Nephron progenitor cell (in vitro differentiated cells): ENCODE data around the gene KLHL2.
"Not testable (repeated sequence)": the region's sequence is repeated elsewhere in the genome, so short reads cannot be mapped to it uniquely, and the experiment has no call there.

ENCODE experiments used
- DNase-seq: peaks from one replicate; pipeline ENCODE4 v3.0.0; 2021
- H3K27ac Mint-ChIP-seq: 2 replicates; pipeline ENCODE4 v1.8.0; 2021; ENCODE audit warnings: mild to moderate bottlenecking, moderate library complexity, mixed read lengths
- H3K27me3 Mint-ChIP-seq: 2 replicates; pipeline ENCODE4 v1.8.0; 2021; ENCODE audit warnings: mild to moderate bottlenecking, low read depth, mixed read lengths; ENCODE audit not compliant: poor library complexity
- H3K36me3 Mint-ChIP-seq: 2 replicates; pipeline ENCODE4 v1.8.0; 2021; ENCODE audit warnings: low read depth, mixed read lengths
- H3K4me1 Mint-ChIP-seq: 2 replicates; pipeline ENCODE4 v1.8.0; 2021; ENCODE audit warnings: mixed read lengths
- H3K4me3 Mint-ChIP-seq: 2 replicates; pipeline ENCODE4 v1.8.0; 2021; ENCODE audit warnings: mild to moderate bottlenecking, moderate library complexity, mixed read lengths
- H3K9me3 Mint-ChIP-seq: 2 replicates; pipeline ENCODE4 v1.8.0; 2021; ENCODE audit warnings: mild to moderate bottlenecking, moderate library complexity, mixed read lengths
- CTCF ChIP-seq: fragments of 200-600 bp; sonication (generic); IDR thresholded peaks from 2 replicates; pipeline ENCODE4 v1.5.0; 2021; ENCODE audit warnings: antibody characterized with exemption

Gene KLHL2

GRCh38 chr4:165244148-165244547 is 36.8 kb downstream of the KLHL2 start:
- not testable (repeated sequence) for H3K27ac Mint-ChIP-seq, H3K4me3 Mint-ChIP-seq, H3K4me1 Mint-ChIP-seq, H3K9me3 Mint-ChIP-seq, H3K27me3 Mint-ChIP-seq, DNase-seq
- H3K36me3 Mint-ChIP-seq = peaks cover 13% of the 10 kb centered on the region

GRCh38 chr4:165244587-165245186 is 37.3 kb downstream of the KLHL2 start:
- H3K9me3 Mint-ChIP-seq, H3K4me3 Mint-ChIP-seq, DNase-seq, H3K4me1 Mint-ChIP-seq, H3K36me3 Mint-ChIP-seq, H3K27ac Mint-ChIP-seq, H3K27me3 Mint-ChIP-seq: not testable (repeated sequence)

DNA sequence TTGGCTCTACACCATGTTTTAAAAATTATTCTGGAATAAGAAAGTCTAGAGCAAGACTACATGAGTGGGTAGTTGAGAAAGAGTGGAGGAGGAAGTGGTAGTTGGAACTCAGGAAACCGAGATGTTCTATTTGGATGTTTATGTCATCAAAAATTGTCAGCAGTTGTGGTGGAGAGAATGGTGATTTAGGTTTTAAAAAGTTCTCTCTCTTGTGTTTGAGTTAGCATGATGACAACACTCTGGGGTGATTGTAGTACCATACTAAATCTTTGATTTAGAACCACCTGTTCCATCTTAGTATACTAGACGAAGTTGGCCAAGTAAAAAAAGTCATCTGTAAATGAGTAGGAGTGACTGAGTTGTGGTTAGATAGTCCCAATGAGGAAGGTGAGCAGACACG is 40.7 kb downstream of the KLHL2 start:
- Mint-ChIP-seq H3K36me3 (peaks cover 7% of the 10 kb centered on the region), H3K27ac (no peak overlapping the region), H3K27me3 (no peaks in the 10 kb centered on the region), H3K4me1 (no peaks in the 10 kb centered on the region), H3K4me3 (no peak overlapping the region), H3K9me3 (no peaks in the 10 kb centered on the region)
- DNase-seq = no peak
- no peak for TF ChIP-seq CTCF

GRCh38 chr4:165248904-165249303 is 41.5 kb downstream of the KLHL2 start:
- not testable (repeated sequence) for H3K27ac Mint-ChIP-seq, H3K9me3 Mint-ChIP-seq, H3K36me3 Mint-ChIP-seq, H3K27me3 Mint-ChIP-seq, H3K4me3 Mint-ChIP-seq, H3K4me1 Mint-ChIP-seq, DNase-seq

DNA sequence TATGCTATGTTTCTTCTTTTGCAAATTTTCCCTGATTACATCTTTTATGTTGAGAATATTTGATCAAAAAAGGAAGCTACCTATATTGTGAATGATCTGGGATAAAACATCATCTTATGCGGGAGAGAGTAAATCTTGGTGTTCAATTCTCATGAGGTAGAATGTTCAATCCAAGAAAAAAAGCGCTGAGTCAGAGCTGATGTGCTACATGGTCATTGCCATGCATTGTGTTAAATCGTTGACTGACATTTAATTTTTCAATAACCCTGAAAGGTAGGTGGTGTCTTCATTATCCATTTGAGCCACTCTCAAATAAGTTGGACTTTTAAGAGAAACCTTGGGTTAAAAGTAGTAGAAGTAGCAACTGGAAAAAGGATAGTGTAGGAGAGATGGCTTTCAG is 47.4 kb downstream of the KLHL2 start:
- not testable (repeated sequence) for H3K27me3 Mint-ChIP-seq, H3K4me3 Mint-ChIP-seq, H3K27ac Mint-ChIP-seq, DNase-seq, H3K9me3 Mint-ChIP-seq, H3K36me3 Mint-ChIP-seq
- H3K4me1 Mint-ChIP-seq = peaks cover 16% of the 10 kb centered on the region

GRCh38 chr4:165255439-165255838 is 48.1 kb downstream of the KLHL2 start:
- not testable (repeated sequence) for DNase-seq, H3K9me3 Mint-ChIP-seq, H3K27ac Mint-ChIP-seq, H3K27me3 Mint-ChIP-seq, H3K36me3 Mint-ChIP-seq, H3K4me3 Mint-ChIP-seq
- H3K4me1 Mint-ChIP-seq = peaks cover 16% of the 10 kb centered on the region

DNA sequence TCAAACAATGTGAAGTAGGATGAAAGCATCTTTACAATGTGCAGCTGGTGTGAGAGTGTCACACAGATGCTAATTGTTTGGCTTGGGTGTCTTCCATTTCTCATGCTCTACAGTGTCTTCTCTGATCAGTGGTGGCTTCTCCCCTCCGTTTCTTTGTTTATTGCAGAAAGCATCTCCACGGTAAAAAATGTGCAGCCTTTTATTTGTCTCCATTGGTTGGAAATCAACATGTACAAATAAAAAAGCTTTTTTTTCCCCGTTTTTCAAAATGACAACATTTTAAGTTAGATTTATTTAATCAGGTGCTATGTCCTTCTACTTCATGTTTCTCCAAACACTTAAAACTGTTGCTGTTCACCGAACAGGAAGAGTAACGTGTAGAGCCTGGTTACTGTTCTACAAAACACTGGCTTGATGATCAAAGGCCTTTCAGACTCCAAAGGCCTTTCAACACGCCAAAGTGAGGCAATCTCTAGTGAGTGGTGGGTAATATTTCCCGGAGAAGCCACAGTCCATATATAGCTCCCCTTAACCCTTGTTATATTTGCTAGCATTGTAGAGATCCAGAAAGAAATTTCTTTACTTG is 48.8 kb downstream of the KLHL2 start:
- not testable (repeated sequence) for H3K27ac Mint-ChIP-seq, H3K4me3 Mint-ChIP-seq, H3K9me3 Mint-ChIP-seq, H3K27me3 Mint-ChIP-seq, DNase-seq, H3K36me3 Mint-ChIP-seq
- H3K4me1 Mint-ChIP-seq = peaks cover 16% of the 10 kb centered on the region

GRCh38 chr4:165259776-165260175 is 52.4 kb downstream of the KLHL2 start:
- H3K4me3 Mint-ChIP-seq, H3K27ac Mint-ChIP-seq, H3K27me3 Mint-ChIP-seq, H3K36me3 Mint-ChIP-seq, DNase-seq, H3K9me3 Mint-ChIP-seq: not testable (repeated sequence)
- H3K4me1 Mint-ChIP-seq = peaks cover 16% of the 10 kb centered on the region

- H3K27me3 Mint-ChIP-seq, DNase-seq, H3K4me3 Mint-ChIP-seq, H3K27ac Mint-ChIP-seq, H3K9me3 Mint-ChIP-seq, H3K4me1 Mint-ChIP-seq: not testable (repeated sequence)
- H3K36me3 Mint-ChIP-seq = peaks cover 13% of the 10 kb centered on the region
Measured at GRCh38 chr4:165262306-165262705, 54.9 kb downstream of the KLHL2 start.

DNA sequence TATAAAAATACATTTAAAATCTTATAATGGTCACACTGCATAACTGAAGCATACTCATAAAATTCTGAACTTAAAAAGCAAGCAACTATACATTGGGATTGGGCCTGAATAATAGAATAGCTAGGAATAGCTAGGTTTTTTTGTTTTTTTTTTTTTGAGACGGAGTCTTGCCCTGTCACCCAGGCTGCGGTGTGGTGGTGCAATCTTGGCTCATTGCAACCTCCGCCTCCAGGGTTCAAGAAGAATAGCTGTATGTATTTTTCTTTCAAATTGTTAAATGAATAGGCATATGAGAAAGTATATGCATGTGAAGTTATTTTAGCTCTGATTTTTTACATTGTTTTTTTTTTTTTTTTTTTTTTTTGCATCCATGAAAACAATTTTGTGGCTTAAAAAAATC is 56.1 kb downstream of the KLHL2 start:
- H3K9me3 Mint-ChIP-seq, DNase-seq, H3K4me3 Mint-ChIP-seq, H3K27ac Mint-ChIP-seq, H3K4me1 Mint-ChIP-seq, H3K27me3 Mint-ChIP-seq: not testable (repeated sequence)
- peaks cover 22% of the 10 kb centered on the region for H3K36me3 Mint-ChIP-seq

DNA sequence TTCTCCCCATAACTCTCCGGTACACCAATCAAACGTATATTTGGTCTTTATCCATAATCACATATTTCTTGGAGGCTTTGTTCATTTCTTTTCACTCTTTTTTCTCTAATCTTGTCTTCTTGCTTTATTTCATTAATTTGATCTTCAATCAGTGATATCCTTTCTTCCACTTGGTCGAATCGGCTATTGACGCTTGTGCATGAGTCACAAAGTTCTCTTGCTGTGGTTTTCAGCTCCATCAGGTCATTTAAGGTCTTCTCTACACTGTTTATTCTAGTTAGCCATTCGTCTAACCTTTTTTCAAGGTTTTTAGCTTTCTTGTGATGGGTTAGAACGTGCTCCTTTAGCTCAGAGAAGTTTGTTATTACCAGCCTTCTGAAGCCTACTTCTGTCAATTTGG is 62.6 kb downstream of the KLHL2 start:
- H3K36me3 Mint-ChIP-seq = peaks cover 64% of the 10 kb centered on the region
- peaks cover 39% of the 10 kb centered on the region for H3K9me3 Mint-ChIP-seq
- not testable (repeated sequence) for H3K27me3 Mint-ChIP-seq, H3K4me1 Mint-ChIP-seq, DNase-seq, H3K4me3 Mint-ChIP-seq, H3K27ac Mint-ChIP-seq

GRCh38 chr4:165273443-165273842 is 66.1 kb downstream of the KLHL2 start:
- not testable (repeated sequence) for DNase-seq, H3K27ac Mint-ChIP-seq, H3K4me1 Mint-ChIP-seq, H3K27me3 Mint-ChIP-seq, H3K4me3 Mint-ChIP-seq
- peaks cover 30% of the 10 kb centered on the region for H3K9me3 Mint-ChIP-seq
- peaks cover 51% of the 10 kb centered on the region for H3K36me3 Mint-ChIP-seq

DNA sequence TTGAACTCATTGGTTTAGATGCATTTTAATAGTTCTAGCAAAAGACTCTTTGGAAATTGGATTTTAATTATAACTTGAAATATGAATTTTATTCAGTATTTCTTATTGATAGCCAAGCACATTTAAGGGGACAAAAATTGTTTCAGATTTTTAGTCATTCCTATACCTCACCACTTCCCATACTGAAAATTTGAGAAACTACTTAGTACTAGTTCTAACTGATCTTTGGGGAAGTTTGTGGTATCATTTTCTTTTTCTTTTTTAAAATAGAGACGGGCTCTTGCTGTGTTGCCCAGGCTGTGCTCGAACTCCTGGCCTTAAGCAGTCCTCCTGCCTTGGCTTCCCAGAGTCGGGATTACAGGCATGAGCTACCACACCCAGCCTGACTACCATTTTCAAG is 68.0 kb downstream of the KLHL2 start:
- H3K4me1 Mint-ChIP-seq, DNase-seq, H3K27ac Mint-ChIP-seq, H3K4me3 Mint-ChIP-seq, H3K27me3 Mint-ChIP-seq: not testable (repeated sequence)
- Mint-ChIP-seq H3K36me3 (peaks cover 40% of the 10 kb centered on the region), H3K9me3 (peaks cover 18% of the 10 kb centered on the region)

GRCh38 chr4:165279531-165279930 is 72.2 kb downstream of the KLHL2 start:
- H3K4me1 Mint-ChIP-seq, DNase-seq, H3K27me3 Mint-ChIP-seq, H3K27ac Mint-ChIP-seq, H3K4me3 Mint-ChIP-seq: not testable (repeated sequence)
- Mint-ChIP-seq H3K9me3 (peaks cover 10% of the 10 kb centered on the region), H3K36me3 (peaks cover 37% of the 10 kb centered on the region)
